ENCODE measurements around the gene NLGN4X.

NLGN4X gene

GRCh38 chrX:6228720-6229119, at the start of gene NLGN4X:
Gene NLGN4X (minus strand): TSS chrX:6228867. CDS start chrX:6151466, 77,401 bp downstream.
- no peak for DNase-seq

DNA sequence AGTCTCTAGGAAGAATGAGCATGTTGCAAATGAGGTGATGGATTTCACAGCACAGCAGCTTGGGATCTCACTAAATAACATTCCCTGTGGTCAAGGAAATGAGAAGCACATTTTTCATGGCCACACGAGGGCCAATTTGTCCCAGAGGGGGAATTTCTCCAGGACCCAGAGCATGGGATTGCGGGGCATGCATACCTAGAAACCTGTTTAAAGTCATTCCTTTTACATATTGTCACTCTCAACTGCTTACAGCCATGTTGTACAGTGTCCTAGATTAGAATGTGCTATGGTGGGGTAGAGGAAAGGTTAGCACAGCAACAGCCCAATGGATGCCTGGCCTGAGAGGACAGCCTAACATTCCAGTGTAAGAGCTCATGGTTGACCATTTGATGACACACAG, 37.4 kb upstream of the NLGN4X start:
- no peak for DNase-seq

DNA sequence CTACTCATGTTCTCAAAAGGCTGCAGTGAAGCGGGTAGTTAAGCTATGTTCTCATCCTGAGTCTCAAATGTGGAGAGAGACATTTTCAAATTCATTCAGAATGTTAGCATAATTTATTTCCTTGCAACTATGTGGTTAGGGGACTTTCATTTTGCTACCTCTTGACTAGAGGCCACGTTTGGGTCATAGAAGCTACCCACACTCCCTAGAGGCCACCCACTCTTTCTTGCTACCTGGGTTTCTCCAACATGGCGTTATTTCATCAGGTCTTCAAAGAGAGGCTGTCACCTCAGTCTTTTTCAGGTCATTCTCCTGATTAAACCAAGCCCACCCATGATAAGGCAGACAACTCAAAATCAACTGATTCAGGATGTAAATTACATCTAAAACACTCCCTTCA, 34.3 kb upstream of the NLGN4X start:
- no peak for DNase-seq

DNA sequence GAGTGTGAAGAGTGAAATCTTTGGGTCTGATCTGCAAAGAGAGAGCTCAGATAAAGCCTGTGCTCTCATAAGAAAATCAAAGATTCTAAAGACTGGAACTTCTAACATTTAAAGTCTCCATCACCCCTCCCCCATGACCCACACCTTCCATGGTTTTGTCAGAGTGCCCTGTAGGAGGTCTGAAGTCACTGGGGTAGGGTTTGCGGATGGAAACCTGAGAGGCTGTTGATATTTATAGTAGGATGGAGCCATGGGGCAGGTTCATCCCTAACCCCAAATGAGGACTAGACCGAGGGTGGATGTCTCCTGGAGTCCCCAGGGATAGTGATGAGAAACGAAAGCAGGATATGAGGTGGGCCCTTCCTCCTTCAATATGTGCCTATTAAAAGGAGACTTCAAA, 28.4 kb upstream of the NLGN4X start:
- DNase-seq, result no peak

- DNase-seq, result no peak
These were observed 16.0 kb upstream of the NLGN4X start for GRCh38 chrX:6244666-6245065.

DNA sequence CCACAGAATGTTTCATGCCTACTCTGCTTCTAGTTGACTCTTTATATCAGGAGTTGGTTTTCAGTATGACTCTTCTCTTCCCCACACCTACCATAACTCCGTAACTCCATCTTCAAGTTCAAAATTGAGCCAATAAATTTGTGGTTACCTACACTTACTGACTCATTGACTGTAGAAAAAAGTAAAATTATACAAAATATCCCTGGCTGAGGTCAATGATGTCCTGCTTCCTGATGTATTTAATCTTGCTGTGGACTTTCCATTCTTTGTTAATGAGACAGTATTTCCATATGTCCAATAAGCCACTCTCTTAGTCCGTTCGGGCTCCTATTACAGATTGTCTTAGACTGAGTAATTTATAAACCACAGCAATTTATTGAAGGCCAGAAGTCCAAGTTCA, 9.9 kb upstream of the NLGN4X start:
- no peak for DNase-seq

GRCh38 chrX:6227935-6228334, 732 bp downstream of the NLGN4X start:
- DNase-seq, result no peak

GRCh38 chrX:6227453-6227835, 1.2 kb downstream of the NLGN4X start:
- DNase-seq, result no peak

DNA sequence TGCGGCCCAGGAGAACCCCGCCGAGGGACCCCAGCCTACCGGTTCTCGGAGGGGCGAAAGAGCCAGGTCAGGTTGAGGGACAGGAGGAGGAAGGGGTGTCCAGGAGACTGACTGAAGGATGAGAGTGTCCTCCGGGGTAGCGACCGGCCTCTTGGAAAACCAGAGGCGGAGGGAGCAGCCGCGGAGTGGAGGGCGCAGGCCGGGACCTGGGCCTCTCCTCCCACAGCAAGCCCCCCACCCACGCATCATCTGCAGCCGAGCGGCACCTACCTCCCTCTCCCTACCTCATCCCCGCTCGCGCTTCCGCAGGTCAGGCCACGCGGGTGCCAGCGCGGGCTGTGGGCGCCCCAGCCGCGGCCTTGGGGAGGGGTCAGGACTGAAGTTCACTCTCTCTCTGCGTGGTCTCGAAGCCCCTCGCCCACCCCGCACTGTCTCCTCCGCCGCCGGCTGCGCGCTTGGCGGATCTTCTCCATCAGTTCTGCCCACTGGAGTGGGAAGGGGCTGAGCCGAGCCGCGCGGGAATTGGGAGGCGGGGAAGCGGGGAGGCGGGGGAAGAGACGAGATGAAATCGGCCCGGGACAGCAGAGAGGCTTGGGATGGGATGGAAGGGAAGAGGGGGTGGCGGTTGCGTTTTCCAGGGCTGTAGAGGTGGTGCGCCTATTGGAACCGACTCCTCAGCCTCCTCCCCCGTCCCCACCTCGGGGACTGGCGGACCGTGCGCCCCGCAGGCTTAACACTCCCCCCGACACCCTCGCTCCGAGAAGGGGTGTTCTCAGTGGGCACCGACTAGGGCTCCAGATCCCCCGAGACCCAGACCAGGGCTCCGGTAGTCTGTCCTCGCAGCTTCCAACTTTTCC, 1.8 kb downstream of the NLGN4X start:
- DNase-seq, result no peak

GRCh38 chrX:6225911-6226595, 2.6 kb downstream of the NLGN4X start:
- DNase-seq, result no peak

DNA sequence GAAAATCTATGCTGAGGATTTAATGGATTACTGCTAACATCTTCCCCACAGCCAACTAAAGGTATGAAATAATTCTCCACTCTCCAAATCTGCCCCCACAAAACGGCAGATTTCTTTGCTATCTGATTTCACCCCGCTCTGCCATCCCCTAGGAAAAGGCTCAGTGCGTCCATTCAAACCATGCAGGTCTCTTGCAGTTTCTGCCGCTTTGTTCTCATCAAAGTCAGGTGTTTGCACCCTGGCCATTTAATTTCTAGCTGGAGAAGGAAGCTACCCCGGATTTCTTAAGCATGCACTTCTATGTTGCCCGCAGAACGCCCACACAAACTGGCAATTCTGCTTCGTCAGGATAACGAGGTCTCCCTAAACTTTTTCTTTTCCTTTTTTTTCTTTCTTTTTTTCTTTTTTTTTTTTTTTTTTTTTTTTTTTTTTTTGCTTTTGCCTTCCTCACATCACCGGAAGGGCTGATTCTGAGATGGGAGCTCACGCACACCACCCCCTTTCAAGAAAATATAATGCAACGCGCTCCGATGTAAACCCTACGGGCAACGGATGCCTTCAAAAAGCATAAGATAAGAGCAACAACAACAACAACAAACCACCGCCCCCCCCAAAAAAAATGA, 3.3 kb downstream of the NLGN4X start:
- DNase-seq, result no peak

DNA sequence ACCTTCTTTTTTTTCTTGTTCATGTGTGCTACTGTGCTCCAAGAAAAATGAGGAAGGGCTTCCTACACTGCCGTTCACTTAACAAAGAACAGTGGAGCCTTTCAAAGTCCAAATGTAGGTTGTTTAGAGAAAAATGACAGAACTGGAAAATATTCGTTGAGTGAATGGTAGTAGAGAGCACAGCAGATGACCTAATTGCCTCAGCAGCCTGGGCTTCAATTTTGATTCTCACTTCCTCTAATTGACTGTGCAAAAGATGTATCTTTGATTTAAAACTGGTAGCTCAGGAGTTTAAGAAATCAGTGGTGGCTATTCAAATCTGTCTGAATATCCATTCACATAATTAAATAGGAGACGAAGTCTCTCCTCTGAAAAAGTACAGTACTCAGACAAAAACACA, 5.2 kb downstream of the NLGN4X start:
- DNase-seq, result no peak

GRCh38 chrX:6210230-6210629, 18.4 kb downstream of the NLGN4X start:
- no peak for DNase-seq

DNA sequence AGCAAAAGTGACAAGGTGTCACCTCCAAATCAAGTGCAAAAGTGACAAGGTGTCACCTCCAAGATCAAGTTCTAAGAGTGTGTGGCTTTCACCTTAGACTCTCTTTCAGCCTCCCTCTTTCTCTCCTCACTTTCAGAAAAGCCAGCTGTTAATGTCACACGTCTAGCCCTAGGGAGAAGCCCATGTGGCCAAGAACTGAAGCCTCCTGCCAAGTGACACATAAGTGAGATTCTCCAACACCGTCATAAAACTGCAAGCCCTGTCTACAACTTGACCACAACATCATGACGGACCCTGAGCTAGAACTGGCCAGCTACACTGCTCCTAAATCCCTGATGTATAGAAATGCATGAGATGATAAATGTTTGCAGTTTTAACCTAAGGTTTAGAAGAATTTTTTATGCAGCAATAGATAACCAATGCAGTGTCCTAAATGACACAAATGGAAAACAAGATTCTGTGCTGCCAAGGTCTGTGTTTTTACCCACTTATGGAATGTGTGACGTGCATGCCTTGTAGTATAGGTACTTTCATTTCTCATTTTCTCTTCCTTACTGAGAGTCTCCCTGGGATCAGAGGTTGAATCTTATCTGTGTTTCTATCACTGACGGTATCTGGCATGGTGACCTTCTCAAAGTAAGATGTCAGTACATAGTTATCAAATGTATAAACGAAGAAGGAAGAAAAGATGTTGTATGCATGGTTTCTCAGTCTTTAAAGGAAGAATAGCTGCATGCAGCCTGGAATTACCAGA, 25.0 kb downstream of the NLGN4X start:
- DNase-seq, result no peak

GRCh38 chrX:6199486-6199885, 29.2 kb downstream of the NLGN4X start:
- DNase-seq, result no peak

GRCh38 chrX:6187256-6187655, 41.4 kb downstream of the NLGN4X start:
- DNase-seq, result no peak

GRCh38 chrX:6184900-6185515, 43.7 kb downstream of the NLGN4X start:
- DNase-seq, result no peak

- no peak for DNase-seq
These were observed 52.8 kb downstream of the NLGN4X start for GRCh38 chrX:6175914-6176313.

- no peak for DNase-seq
These were observed 58.2 kb downstream of the NLGN4X start for GRCh38 chrX:6170424-6170823.

GRCh38 chrX:6169407-6169806, 59.3 kb downstream of the NLGN4X start:
- no peak for DNase-seq

DNA sequence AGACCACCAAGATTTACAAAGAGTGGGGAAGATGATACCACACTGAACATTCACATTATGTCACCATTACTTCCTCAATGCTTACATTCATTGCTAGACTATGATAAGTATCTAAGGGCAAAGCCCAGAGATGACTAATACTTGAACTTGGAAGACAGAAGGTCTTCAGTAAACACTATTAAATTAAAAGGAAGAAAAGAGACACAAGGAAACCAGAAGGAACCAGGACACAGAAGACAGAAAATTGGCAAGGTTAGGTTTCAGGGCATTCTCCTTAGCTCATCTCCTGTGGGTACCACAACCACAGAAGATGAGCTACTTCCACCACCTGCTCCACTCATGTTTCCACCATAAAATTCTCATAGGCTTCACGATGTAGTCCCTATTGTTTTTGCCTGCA, 64.9 kb downstream of the NLGN4X start:
- no peak for DNase-seq

GRCh38 chrX:6159468-6159867, 69.2 kb downstream of the NLGN4X start:
- DNase-seq, result no peak

- no peak for DNase-seq
These were observed 76.7 kb downstream of the NLGN4X start for GRCh38 chrX:6151971-6152370.
